SH-SY5Y (cell line): ENCODE measurements around the gene EPHB2.

ENCODE experiments used
- GATA2 ChIP-seq: IDR thresholded peaks from 2 replicates; pipeline ENCODE4 v1.6.1; 2011; ENCODE audit warnings: mild to moderate bottlenecking, low read depth, low read length
- GATA3 ChIP-seq: IDR thresholded peaks from 2 replicates; pipeline ENCODE4 v1.6.1; 2011; ENCODE audit warnings: low read depth, mild to moderate bottlenecking, low read length, moderate library complexity

DNA sequence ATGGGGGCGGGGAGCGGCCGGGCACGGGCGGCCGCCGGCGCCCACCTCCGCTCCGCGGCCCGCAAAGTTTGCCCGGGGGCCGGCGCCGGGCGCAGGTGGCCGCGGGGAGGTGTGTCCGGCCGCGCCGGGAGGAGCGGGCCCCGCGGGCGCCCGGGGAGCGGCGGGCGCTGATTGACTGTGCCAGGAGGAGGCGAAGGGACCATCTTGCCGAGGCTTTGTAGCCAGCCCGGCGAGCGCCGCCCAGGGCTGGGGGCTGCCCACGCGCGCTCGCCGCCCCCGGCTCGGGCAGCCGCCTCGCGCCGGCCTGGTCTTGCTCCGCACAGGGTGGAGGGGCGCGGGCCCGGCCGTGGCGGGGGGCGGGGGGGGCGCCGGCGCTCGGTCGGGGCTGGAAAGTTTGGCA lies 432 bp downstream of the EPHB2 start:
- TF ChIP-seq GATA2 (no peak), GATA3 (no peak)
